Neural progenitor cell (in vitro differentiated cells): ENCODE measurements around the gene PRRX2.

Experiments
- EZH2 ChIP-seq: fragments of 200-600 bp; sonication (generic); IDR thresholded peaks from 2 replicates; pipeline ENCODE4 v1.6.1; 2017; ENCODE audit warnings: antibody characterized with exemption, mild to moderate bottlenecking, moderate library complexity
- EZH2phosphoT487 ChIP-seq: fragments of 200-600 bp; sonication (generic); IDR thresholded peaks from 2 replicates; pipeline ENCODE4 v1.6.1; 2017; ENCODE audit warnings: antibody characterized with exemption
- TF ChIP-seq, protein P1 (sequence below): fragments of 200-600 bp; sonication (generic); IDR thresholded peaks from 2 replicates; pipeline ENCODE4 v1.5.1; 2017; ENCODE audit warnings: antibody characterized with exemption, mild to moderate bottlenecking

DNA sequence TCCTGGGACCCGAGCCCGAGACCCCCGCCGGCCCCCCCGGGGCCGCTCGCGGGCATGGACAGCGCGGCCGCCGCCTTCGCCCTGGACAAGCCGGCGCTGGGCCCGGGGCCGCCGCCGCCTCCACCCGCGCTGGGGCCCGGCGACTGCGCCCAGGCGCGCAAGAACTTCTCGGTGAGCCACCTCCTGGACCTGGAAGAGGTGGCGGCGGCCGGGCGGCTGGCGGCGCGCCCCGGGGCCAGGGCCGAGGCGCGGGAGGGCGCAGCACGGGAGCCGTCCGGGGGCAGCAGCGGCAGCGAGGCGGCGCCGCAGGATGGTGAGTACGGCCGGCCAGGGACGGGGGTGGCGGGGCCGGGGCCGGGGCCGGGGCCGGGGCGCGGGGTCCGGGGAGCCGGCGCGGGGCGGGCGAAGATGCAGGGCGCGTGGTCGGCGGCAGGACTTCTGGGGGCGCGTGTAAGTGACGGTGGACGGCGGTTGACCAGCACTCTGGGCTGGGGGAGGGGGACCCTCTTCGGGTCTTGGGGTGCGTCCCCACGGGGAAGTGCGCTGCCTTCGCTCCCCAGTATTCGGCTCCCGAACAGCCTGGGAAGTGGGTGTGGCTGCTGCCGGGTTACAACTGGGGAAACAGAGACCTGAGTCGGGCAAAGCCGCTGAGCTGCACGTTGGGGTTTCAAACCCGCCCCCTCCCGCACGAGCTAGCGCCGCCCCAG, 520 bp downstream of the PRRX2 start:
- TF ChIP-seq, protein P1, sequence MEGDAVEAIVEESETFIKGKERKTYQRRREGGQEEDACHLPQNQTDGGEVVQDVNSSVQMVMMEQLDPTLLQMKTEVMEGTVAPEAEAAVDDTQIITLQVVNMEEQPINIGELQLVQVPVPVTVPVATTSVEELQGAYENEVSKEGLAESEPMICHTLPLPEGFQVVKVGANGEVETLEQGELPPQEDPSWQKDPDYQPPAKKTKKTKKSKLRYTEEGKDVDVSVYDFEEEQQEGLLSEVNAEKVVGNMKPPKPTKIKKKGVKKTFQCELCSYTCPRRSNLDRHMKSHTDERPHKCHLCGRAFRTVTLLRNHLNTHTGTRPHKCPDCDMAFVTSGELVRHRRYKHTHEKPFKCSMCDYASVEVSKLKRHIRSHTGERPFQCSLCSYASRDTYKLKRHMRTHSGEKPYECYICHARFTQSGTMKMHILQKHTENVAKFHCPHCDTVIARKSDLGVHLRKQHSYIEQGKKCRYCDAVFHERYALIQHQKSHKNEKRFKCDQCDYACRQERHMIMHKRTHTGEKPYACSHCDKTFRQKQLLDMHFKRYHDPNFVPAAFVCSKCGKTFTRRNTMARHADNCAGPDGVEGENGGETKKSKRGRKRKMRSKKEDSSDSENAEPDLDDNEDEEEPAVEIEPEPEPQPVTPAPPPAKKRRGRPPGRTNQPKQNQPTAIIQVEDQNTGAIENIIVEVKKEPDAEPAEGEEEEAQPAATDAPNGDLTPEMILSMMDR: no peak
- TF ChIP-seq EZH2 (no peak), EZH2phosphoT487 (no peak)
